Lower leg skin (tissue), 3 donors: ENCODE data around the gene PACRG.

ENCODE experiments used
- CTCF ChIP-seq, 3 donors: fragments of 450-650 bp; IDR thresholded peaks; one replicate each; pipeline ENCODE4 v1.5.1; 2016; ENCODE audit warnings: antibody characterized with exemption in 3 of 3, mild to moderate bottlenecking in 3 of 3, moderate library complexity in 2 of 3
- POLR2A ChIP-seq, 2 donors: fragments of 450-650 bp; IDR thresholded peaks; one replicate each; pipeline ENCODE4 v1.6.1; 2016 to 2017; ENCODE audit warnings: antibody characterized with exemption in 2 of 2, mild to moderate bottlenecking in 1 of 2, moderate library complexity in 1 of 2

GRCh38 chr6:163200694-163201093 lies 472.9 kb downstream of the PACRG start:
- TF ChIP-seq CTCF (IDR thresholded peaks at IDR 0.05), result no peak
- TF ChIP-seq POLR2A (IDR thresholded peaks at IDR 0.05), result no peak
